Cerebellar cortex (tissue), 1 donor: ENCODE data around the gene FAM174C.

ENCODE experiments used
- DNase-seq: peaks from one replicate; pipeline ENCODE4 v3.0.0-alpha.2; 2015; ENCODE audit warnings: low spot score

Gene FAM174C

GRCh38 chr19:1261798-1262622 is 13.3 kb upstream of the FAM174C start:
- peak; percentile 71 for DNase-seq

- peak; percentile 28 for DNase-seq
Observed at GRCh38 chr19:1262623-1263123, 12.7 kb upstream of the FAM174C start.

- no peak for DNase-seq
Observed at GRCh38 chr19:1263188-1263587, 12.1 kb upstream of the FAM174C start.

- peak; percentile 58 for DNase-seq
Observed at GRCh38 chr19:1264801-1265614, 10.3 kb upstream of the FAM174C start.

- peak; percentile 42 for DNase-seq
Observed at GRCh38 chr19:1265615-1266128, 9.7 kb upstream of the FAM174C start.

GRCh38 chr19:1266129-1266915 is 9.0 kb upstream of the FAM174C start:
- DNase-seq: peak; percentile 87

GRCh38 chr19:1266916-1267476 is 8.3 kb upstream of the FAM174C start:
- peak; percentile 58 for DNase-seq

GRCh38 chr19:1267477-1268225 is 7.7 kb upstream of the FAM174C start:
- peak; percentile 49 for DNase-seq

GRCh38 chr19:1268226-1269064 is 6.9 kb upstream of the FAM174C start:
- DNase-seq: peak; percentile 40

- DNase-seq: peak; percentile 100
Observed at GRCh38 chr19:1269065-1269477, 6.3 kb upstream of the FAM174C start, which contains the start of gene CIRBP. TSS of gene CIRBP (plus strand) at chr19:1269332. CDS start at chr19:1270934, 1,602 bp downstream.

- DNase-seq: peak; percentile 69
Observed at GRCh38 chr19:1269478-1270212, 5.7 kb upstream of the FAM174C start.

GRCh38 chr19:1270213-1270853 is 5.0 kb upstream of the FAM174C start:
- no peak for DNase-seq

GRCh38 chr19:1270854-1271527 is 4.3 kb upstream of the FAM174C start:
- DNase-seq: no peak

- DNase-seq: no peak
Observed at GRCh38 chr19:1271528-1272422, 3.6 kb upstream of the FAM174C start.

GRCh38 chr19:1272423-1273262 is 2.7 kb upstream of the FAM174C start:
- peak; percentile 48 for DNase-seq
